Gastroesophageal sphincter (tissue), 3 donors: Measurements from ENCODE around the gene ZMYND12.

Experiments used
- POLR2A ChIP-seq, 2 donors: fragments of 450-650 bp; IDR thresholded peaks; one replicate each; pipeline ENCODE4 v1.6.1; 2017; ENCODE audit warnings: antibody characterized with exemption in 2 of 2, mild to moderate bottlenecking in 2 of 2, moderate library complexity in 1 of 2
- TF ChIP-seq, protein P1 (sequence below), 4 experiments: fragments of 200-600 bp in 2 of 4; fragments of 450-650 bp in 2 of 4; sonication (generic) in 1 of 4; IDR thresholded peaks; one replicate each; pipeline ENCODE4 v1.5.1; 2017 to 2019; ENCODE audit warnings: antibody characterized with exemption in 4 of 4, mild to moderate bottlenecking in 2 of 4, moderate library complexity in 2 of 4

DNA sequence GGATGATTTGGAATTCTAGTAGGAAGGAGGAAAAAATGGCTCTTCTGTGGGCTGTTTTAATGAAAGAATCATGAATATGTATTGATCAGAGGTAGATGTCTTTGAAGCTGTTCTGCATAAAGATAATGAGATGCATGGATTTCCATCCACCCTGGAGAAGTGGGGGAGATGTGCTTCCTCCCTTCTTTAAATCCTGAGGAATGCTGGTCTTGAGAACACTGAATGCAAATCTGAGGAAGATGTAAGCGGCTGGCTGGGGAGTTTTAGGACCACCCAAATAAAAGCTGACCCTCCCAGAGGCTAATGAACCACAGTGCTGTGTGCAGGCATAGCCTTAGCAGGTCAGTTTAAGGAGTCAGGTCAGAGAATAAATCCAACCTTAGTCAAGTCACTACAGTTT is 37.3 kb downstream of the ZMYND12 start:
- TF ChIP-seq, protein P1, sequence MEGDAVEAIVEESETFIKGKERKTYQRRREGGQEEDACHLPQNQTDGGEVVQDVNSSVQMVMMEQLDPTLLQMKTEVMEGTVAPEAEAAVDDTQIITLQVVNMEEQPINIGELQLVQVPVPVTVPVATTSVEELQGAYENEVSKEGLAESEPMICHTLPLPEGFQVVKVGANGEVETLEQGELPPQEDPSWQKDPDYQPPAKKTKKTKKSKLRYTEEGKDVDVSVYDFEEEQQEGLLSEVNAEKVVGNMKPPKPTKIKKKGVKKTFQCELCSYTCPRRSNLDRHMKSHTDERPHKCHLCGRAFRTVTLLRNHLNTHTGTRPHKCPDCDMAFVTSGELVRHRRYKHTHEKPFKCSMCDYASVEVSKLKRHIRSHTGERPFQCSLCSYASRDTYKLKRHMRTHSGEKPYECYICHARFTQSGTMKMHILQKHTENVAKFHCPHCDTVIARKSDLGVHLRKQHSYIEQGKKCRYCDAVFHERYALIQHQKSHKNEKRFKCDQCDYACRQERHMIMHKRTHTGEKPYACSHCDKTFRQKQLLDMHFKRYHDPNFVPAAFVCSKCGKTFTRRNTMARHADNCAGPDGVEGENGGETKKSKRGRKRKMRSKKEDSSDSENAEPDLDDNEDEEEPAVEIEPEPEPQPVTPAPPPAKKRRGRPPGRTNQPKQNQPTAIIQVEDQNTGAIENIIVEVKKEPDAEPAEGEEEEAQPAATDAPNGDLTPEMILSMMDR (IDR thresholded peaks at IDR 0.05) = no peak
- TF ChIP-seq POLR2A (IDR thresholded peaks at IDR 0.05) = no peak
